Neuron (in vitro differentiated cells): Measurements from ENCODE around the gene SUSD6.

ENCODE experiments used
- H2AFZ ChIP-seq: one replicate; pipeline ENCODE4 v1.6.1; 2013; ENCODE audit warnings: low read depth, mild to moderate bottlenecking, inconsistent platforms, low read length, moderate library complexity
- H3K27me3 ChIP-seq: one replicate; pipeline ENCODE4 v1.6.1; 2013; ENCODE audit warnings: low read length; ENCODE audit not compliant: insufficient read depth
- H3K36me3 ChIP-seq: one replicate; pipeline ENCODE4 v1.6.1; 2013; ENCODE audit warnings: low read length; ENCODE audit not compliant: insufficient read depth
- H3K4me1 ChIP-seq: one replicate; pipeline ENCODE4 v1.6.1; 2013; ENCODE audit warnings: low read length; ENCODE audit not compliant: insufficient read depth
- H3K4me3 ChIP-seq: 2 replicates; pipeline ENCODE4 v1.5.1; 2013; ENCODE audit warnings: mild to moderate bottlenecking, low read length, moderate library complexity
- H3K9me3 ChIP-seq: one replicate; pipeline ENCODE4 v1.6.1; 2013; ENCODE audit warnings: low read length

SUSD6 gene

GRCh38 chr14:69703047-69704039, 91.9 kb downstream of the SUSD6 start:
- Histone ChIP-seq H3K4me1 (peaks cover 30% of the 10 kb centered on the region), H3K36me3 (peaks cover 12% of the 10 kb centered on the region), H3K27me3 (no peaks in the 10 kb centered on the region), H3K9me3 (no peaks in the 10 kb centered on the region), H2AFZ (no peak overlapping the region), H3K4me3 (no peak overlapping the region)

DNA sequence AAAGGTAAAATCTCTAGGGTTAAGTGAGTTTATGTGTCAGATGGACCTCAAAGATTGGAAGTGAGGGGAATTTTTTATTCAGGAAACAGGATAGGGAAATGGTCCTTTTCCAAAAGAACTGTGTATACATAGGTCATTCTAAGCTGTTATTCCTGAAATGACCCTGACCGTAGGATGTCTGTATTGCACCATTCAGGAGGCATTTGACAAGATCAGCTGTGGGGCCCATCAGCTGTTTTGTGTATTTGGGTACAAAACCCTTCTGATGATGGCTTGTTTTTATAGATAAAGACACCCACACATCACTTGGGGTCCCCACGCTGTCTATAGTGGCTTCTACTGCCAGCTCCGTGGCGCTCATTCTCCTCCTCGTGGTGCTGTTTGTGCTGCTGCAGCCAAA, 92.9 kb downstream of the SUSD6 start:
- H3K36me3 ChIP-seq, result peaks cover 12% of the 10 kb centered on the region
- peaks cover 39% of the 10 kb centered on the region for H3K4me1 ChIP-seq
- no peaks in the 10 kb centered on the region for H3K27me3 ChIP-seq
- no peaks in the 10 kb centered on the region for H3K9me3 ChIP-seq
- no peak overlapping the region for H2AFZ ChIP-seq
- no peak overlapping the region for H3K4me3 ChIP-seq

DNA sequence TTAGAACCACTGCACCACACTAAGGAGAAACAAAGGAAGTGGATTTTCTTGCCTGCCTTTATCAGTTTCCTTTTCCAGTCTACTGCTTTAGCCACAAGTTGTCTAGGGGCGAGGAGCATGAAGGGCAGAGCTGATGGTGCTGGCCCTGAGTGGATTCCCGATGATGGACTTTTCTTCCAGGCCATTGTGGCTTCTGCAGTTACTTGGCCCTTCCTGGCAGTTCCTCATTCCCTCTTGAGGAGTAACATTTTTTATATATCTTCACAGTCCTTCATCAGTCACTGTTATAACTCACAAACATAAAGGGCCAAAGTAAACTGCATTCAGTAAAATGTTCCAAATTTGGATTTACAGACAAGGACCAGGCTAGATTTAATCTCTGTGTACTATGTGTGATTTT, 94.3 kb downstream of the SUSD6 start:
- H3K36me3 ChIP-seq, result peaks cover 12% of the 10 kb centered on the region
- no peaks in the 10 kb centered on the region for H3K27me3 ChIP-seq
- peaks cover 48% of the 10 kb centered on the region for H3K4me1 ChIP-seq
- H3K9me3 ChIP-seq, result no peaks in the 10 kb centered on the region
- no peak overlapping the region for H2AFZ ChIP-seq
- H3K4me3 ChIP-seq, result no peak overlapping the region

GRCh38 chr14:69708049-69708448, 96.7 kb downstream of the SUSD6 start:
- Histone ChIP-seq H3K4me1 (peaks cover 50% of the 10 kb centered on the region), H3K27me3 (no peaks in the 10 kb centered on the region), H3K9me3 (no peaks in the 10 kb centered on the region), H2AFZ (no peak overlapping the region), H3K36me3 (peaks cover 15% of the 10 kb centered on the region), H3K4me3 (no peak overlapping the region)

- Histone ChIP-seq H3K4me1 (peaks cover 50% of the 10 kb centered on the region), H3K9me3 (no peaks in the 10 kb centered on the region), H2AFZ (no peak overlapping the region), H3K36me3 (peaks cover 15% of the 10 kb centered on the region), H3K27me3 (no peaks in the 10 kb centered on the region), H3K4me3 (no peak overlapping the region)
Observed at GRCh38 chr14:69708586-69709560, 97.5 kb downstream of the SUSD6 start.

DNA sequence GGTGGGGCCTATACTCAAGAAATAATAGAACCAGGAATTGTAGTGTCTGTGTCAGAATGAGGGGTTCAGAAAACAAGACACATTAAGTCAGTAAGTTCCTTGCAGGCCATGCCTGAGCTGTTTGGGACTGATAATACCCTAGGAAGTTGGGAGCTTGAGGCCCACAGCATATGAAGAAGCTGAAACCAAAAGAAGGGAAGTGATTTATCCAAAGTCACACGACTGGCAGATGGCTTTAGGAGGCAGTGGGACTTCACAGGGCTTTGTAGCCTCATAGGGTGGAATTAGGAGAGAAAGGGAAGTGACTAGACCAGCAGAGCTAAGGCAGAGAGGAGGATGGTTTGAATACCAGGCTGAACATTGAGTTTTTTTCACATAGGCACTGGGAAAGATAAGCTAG, 99.0 kb downstream of the SUSD6 start:
- H3K4me3 ChIP-seq, result no peak overlapping the region
- H3K4me1 ChIP-seq, result peaks cover 55% of the 10 kb centered on the region
- no peak overlapping the region for H2AFZ ChIP-seq
- peaks cover 8% of the 10 kb centered on the region for H3K36me3 ChIP-seq
- no peaks in the 10 kb centered on the region for H3K27me3 ChIP-seq
- H3K9me3 ChIP-seq, result no peaks in the 10 kb centered on the region

DNA sequence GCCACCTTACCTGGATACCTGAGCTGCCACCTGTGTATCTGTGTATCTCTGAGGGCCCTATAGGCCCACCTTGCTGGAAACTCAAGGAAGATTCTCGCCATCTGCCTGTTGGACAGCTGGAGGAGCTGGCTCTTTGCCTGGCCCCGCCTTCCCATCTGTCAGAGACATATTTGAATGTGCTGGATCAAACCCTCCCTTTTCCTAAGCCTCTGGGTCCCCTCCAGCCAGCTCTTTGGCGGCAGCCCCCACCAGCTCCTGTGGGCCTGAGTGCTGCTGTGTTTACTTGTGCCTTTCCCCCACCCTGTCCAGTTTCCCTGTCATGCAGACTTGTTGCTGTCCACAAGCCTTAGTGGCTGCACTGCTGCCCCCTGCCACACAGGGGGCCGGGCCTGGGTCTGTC, 99.7 kb downstream of the SUSD6 start:
- Histone ChIP-seq H3K9me3 (no peaks in the 10 kb centered on the region), H3K4me1 (peaks cover 58% of the 10 kb centered on the region), H2AFZ (no peak overlapping the region), H3K36me3 (peaks cover 3% of the 10 kb centered on the region), H3K27me3 (no peaks in the 10 kb centered on the region), H3K4me3 (no peak overlapping the region)

- no peak overlapping the region for H3K4me3 ChIP-seq
- H3K9me3 ChIP-seq, result no peaks in the 10 kb centered on the region
- no peaks in the 10 kb centered on the region for H3K27me3 ChIP-seq
- no peak overlapping the region for H2AFZ ChIP-seq
- H3K36me3 ChIP-seq, result peaks cover 3% of the 10 kb centered on the region
- peaks cover 58% of the 10 kb centered on the region for H3K4me1 ChIP-seq
Observed at GRCh38 chr14:69711477-69711876, 100.1 kb downstream of the SUSD6 start.

GRCh38 chr14:69711881-69712560, 100.6 kb downstream of the SUSD6 start:
- H3K9me3 ChIP-seq, result no peaks in the 10 kb centered on the region
- no peak overlapping the region for H3K4me3 ChIP-seq
- no peaks in the 10 kb centered on the region for H3K27me3 ChIP-seq
- peaks cover 58% of the 10 kb centered on the region for H3K4me1 ChIP-seq
- peaks cover 3% of the 10 kb centered on the region for H3K36me3 ChIP-seq
- H2AFZ ChIP-seq, result no peak overlapping the region

GRCh38 chr14:69712599-69713088, 101.2 kb downstream of the SUSD6 start:
- H3K36me3 ChIP-seq, result peaks cover 3% of the 10 kb centered on the region
- H3K4me3 ChIP-seq, result no peak overlapping the region
- H3K4me1 ChIP-seq, result peaks cover 58% of the 10 kb centered on the region
- no peaks in the 10 kb centered on the region for H3K27me3 ChIP-seq
- H2AFZ ChIP-seq, result no peak overlapping the region
- no peaks in the 10 kb centered on the region for H3K9me3 ChIP-seq

DNA sequence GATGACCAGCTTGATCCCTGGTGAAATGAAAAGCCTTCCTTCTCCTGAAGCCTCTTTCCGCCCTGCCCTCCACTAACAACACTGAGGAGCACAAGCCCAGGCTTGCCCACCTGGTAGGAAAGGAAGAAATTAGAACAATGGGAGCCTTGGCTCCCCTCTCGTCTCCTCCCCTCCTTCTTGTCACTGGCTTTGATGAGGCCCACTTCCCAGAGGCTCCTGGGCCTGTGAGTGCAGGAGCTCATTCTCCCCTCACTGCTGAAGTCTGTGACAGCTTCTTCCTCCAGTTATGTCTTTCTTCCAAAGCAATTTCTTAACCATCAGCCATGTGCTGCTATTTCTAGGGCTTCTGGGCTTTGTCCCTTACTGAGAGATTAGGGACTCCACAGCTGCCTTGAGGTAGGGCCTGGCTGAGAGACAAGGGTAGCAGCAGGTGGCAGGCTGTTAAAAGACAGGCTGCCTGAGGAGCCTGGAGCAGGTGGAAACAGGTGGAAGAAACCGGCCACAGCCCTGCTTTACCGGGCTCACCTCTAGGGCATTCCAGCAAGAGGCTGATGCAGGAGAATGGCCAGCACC, 101.9 kb downstream of the SUSD6 start:
- H3K36me3 ChIP-seq, result peaks cover 3% of the 10 kb centered on the region
- H3K27me3 ChIP-seq, result no peaks in the 10 kb centered on the region
- no peaks in the 10 kb centered on the region for H3K9me3 ChIP-seq
- H2AFZ ChIP-seq, result no peak overlapping the region
- H3K4me3 ChIP-seq, result no peak overlapping the region
- H3K4me1 ChIP-seq, result peaks cover 58% of the 10 kb centered on the region

DNA sequence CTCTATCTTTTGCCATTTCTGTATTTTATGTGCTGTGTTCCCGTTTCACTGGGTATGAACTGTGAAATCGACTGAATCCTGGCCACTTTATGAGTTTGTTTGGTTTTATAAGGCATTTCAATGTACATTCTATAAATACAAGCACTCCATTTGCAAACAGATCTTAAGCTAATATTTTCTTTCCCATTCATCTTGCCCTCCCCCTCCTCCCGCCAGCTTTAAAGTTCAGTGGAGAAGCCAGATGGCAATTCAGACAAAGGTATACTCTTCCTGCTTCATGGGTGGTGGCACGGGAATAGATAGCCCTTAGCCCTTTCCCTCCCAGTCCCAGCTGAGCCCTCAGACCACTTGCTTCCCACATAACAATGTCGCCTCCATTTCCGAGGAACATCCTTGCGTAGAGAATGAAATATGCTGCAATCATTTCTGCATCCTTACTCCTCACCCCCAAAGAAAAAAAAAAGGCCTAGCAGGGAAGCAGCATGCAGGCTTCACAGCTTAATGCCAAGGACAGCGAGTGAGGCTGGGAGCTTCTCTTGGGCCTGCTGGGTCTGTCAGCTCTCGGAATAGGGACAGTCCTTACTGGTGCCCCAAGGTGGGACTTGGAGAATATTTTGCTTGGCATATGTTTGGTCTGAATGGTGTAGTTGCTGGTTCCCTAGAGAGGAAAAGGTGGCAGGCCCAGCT, 102.7 kb downstream of the SUSD6 start:
- Histone ChIP-seq H3K4me1 (peaks cover 50% of the 10 kb centered on the region), H2AFZ (no peak overlapping the region), H3K27me3 (no peaks in the 10 kb centered on the region), H3K9me3 (no peaks in the 10 kb centered on the region), H3K36me3 (peaks cover 3% of the 10 kb centered on the region), H3K4me3 (no peak overlapping the region)
